ENCODE measurements around the gene NR4A3. TPM values are rescaled to one million over a fixed set of nuclear protein-coding genes. Genes with fewer than 3 reads are reported as not detected.
"Not testable (repeated sequence)": the region's sequence is repeated elsewhere in the genome, so short reads cannot be mapped to it uniquely, and the experiment has no call there.

The NR4A3 gene
- total RNA-seq, 1 experiment from 2014 or later = 0.24 TPM

DNA sequence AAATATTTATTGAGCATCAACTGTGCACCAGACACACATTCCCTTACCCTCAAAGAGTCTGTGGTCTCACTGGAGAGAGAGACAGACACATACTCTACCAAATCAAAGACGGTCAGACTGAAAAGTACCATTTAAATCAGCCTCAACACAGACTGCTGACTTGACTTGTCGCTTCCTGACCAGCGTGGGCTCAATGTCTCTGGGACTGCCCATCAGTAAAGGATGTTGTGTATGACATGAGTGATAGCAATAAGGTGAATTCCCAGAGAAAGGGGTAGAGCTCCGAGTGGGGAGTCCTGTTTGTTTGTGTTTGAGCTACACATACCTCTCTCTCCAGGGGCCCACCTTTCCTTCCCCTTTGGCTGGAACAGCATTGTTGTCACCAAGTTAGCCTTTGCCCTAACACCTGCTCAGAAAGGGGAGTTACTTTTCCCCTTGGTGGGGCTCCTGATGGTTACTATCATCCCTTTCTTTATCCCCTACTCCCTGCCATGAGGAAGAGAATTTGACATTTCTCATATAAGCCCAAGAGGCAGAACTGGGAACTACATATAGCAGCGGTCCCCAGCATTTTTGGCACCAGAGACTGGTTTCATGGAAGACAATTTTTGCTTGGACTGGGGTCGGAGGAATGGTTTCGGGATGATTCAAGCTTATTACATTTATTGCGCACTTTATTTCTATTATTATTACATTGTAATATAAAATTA, 33.9 kb downstream of the NR4A3 start:
- Histone ChIP-seq H3K18ac (ENCODE audit: insufficient read length, low read depth, low read length) (no peak overlapping the region), H3K23me2 (ENCODE audit: insufficient read length, low read depth, low read length, poor library complexity, severe bottlenecking) (no peaks in the 10 kb centered on the region), H3K14ac (ENCODE audit: insufficient read depth, low read length) (no peak overlapping the region), H2AFZ (ENCODE audit: low read length) (no peak overlapping the region), H4K20me1 (ENCODE audit: control insufficient read depth, insufficient read depth, insufficient read length) (no peaks in the 10 kb centered on the region), H4K91ac (ENCODE audit: insufficient read length, low read depth, low read length) (no peak overlapping the region), H3K56ac (ENCODE audit: insufficient read length, low read depth, low read length) (no peak overlapping the region), H3K23ac (ENCODE audit: insufficient read length, low read depth, low read length) (no peak overlapping the region), H3K9ac (ENCODE audit: extremely low read depth, insufficient read length, low read length) (no peak overlapping the region), H3K79me2 (ENCODE audit: insufficient read depth, low read length) (no peaks in the 10 kb centered on the region), H2BK20ac (ENCODE audit: low read depth, low read length, poor library complexity, severe bottlenecking) (no peak overlapping the region), H3K79me1 (ENCODE audit: insufficient read depth, low read depth, low read length, poor library complexity, severe bottlenecking) (no peaks in the 10 kb centered on the region), H3K9me3 (ENCODE audit: control insufficient read depth, low read depth, low read length) (no peaks in the 10 kb centered on the region), H3K4me2 (ENCODE audit: insufficient read depth, insufficient read length, low read length) (no peak overlapping the region), H3K27ac (ENCODE audit: insufficient read length, low read depth, low read length) (no peak overlapping the region), H4K8ac (replicated peaks; ENCODE audit: insufficient read length, low read depth, low read length) (no peak overlapping the region), H2BK5ac (ENCODE audit: insufficient read length, low read length) (no peak overlapping the region), H3K4me1 (ENCODE audit: insufficient read depth, low read length) (peaks cover 4% of the 10 kb centered on the region; the same call in 1 of the 2 replicates), H2AK5ac (ENCODE audit: insufficient read length, low read length) (no peak overlapping the region), H2BK120ac (ENCODE audit: low read depth, low read length, poor library complexity, severe bottlenecking) (no peak overlapping the region), H2BK15ac (ENCODE audit: low read depth, low read length) (no peak overlapping the region), H2BK12ac (ENCODE audit: insufficient read length, low read depth, low read length) (no peak overlapping the region), H3K27me3 (ENCODE audit: insufficient read depth, low read length) (no peaks in the 10 kb centered on the region), H3K4ac (ENCODE audit: low read depth, low read length) (no peak overlapping the region), H4K5ac (ENCODE audit: insufficient read length, low read depth, low read length) (no peak overlapping the region), H3T11ph (ENCODE audit: low read length) (no peak overlapping the region)
- TF ChIP-seq, protein P1, sequence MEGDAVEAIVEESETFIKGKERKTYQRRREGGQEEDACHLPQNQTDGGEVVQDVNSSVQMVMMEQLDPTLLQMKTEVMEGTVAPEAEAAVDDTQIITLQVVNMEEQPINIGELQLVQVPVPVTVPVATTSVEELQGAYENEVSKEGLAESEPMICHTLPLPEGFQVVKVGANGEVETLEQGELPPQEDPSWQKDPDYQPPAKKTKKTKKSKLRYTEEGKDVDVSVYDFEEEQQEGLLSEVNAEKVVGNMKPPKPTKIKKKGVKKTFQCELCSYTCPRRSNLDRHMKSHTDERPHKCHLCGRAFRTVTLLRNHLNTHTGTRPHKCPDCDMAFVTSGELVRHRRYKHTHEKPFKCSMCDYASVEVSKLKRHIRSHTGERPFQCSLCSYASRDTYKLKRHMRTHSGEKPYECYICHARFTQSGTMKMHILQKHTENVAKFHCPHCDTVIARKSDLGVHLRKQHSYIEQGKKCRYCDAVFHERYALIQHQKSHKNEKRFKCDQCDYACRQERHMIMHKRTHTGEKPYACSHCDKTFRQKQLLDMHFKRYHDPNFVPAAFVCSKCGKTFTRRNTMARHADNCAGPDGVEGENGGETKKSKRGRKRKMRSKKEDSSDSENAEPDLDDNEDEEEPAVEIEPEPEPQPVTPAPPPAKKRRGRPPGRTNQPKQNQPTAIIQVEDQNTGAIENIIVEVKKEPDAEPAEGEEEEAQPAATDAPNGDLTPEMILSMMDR (conservative IDR thresholded peaks at IDR 0.05) = peak; percentile 52
- H3K4me3 Mint-ChIP-seq = no peak overlapping the region
- H3K36me3 Mint-ChIP-seq (ENCODE audit: insufficient read depth in 1 of 3, low read depth in 3 of 3) = no peaks in the 10 kb centered on the region; a peak in 1 of 7 replicates
- H3K9me3 Mint-ChIP-seq = peaks cover 0 to 2% of the 10 kb centered on the region in 2 experiments; a peak in 3 of 5 replicates
- no peak overlapping the region for H3K27ac Mint-ChIP-seq
- whole genome bisulfite sequencing (ENCODE audit: extremely low coverage, insufficient read length, low lambda C conversion rate) = no CpG with 5 or more reads among the region's 8 CpGs
- no peaks in the 10 kb centered on the region for H3K27me3 Mint-ChIP-seq (ENCODE audit: low read depth)
- H3K4me1 Mint-ChIP-seq = peaks cover 7 to 20% of the 10 kb centered on the region in 2 experiments
- no peak for DNase-seq

DNA sequence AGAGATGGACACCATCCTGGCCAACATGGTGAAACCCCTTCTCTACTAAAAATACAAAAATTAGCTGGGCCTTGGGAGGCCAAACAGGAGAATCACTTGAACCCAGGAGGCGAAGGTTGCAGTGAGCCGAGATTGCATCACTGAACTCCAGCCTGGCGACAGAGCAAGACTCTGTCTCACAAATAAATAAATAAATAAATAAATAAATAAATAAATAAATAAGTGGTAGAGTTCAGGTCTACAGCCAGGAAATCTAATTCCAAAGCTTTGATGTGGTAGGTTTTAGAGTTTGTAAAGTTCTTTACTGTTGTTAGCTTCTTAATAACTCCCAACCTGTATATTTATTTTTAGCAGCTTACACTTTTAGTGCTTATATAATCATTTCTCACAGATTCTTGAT, 35.9 kb downstream of the NR4A3 start:
- peaks cover 7 to 21% of the 10 kb centered on the region in 2 experiments for H3K4me1 Mint-ChIP-seq
- H3K27ac ChIP-seq (ENCODE audit: insufficient read length, low read depth, low read length); H3K56ac ChIP-seq (ENCODE audit: insufficient read length, low read depth, low read length); H2BK20ac ChIP-seq (ENCODE audit: low read depth, low read length, poor library complexity, severe bottlenecking); H3K27ac Mint-ChIP-seq; H2AK5ac ChIP-seq (ENCODE audit: insufficient read length, low read length); H2BK12ac ChIP-seq (ENCODE audit: insufficient read length, low read depth, low read length); H4K20me1 ChIP-seq (ENCODE audit: control insufficient read depth, insufficient read depth, insufficient read length); H4K5ac ChIP-seq (ENCODE audit: insufficient read length, low read depth, low read length); H2BK15ac ChIP-seq (ENCODE audit: low read depth, low read length); H3K79me2 ChIP-seq (ENCODE audit: insufficient read depth, low read length); H2AFZ ChIP-seq (ENCODE audit: low read length); H3K14ac ChIP-seq (ENCODE audit: insufficient read depth, low read length); H3K23me2 ChIP-seq (ENCODE audit: insufficient read length, low read depth, low read length, poor library complexity, severe bottlenecking); DNase-seq; H4K8ac ChIP-seq (replicated peaks; ENCODE audit: insufficient read length, low read depth, low read length); H3K9me3 ChIP-seq (ENCODE audit: control insufficient read depth, low read depth, low read length); H3K4ac ChIP-seq (ENCODE audit: low read depth, low read length); H3K27me3 ChIP-seq (ENCODE audit: insufficient read depth, low read length); H2BK120ac ChIP-seq (ENCODE audit: low read depth, low read length, poor library complexity, severe bottlenecking); H3K4me3 Mint-ChIP-seq; H3K9me3 Mint-ChIP-seq; H3K36me3 Mint-ChIP-seq (ENCODE audit: insufficient read depth in 1 of 3, low read depth in 3 of 3); H3T11ph ChIP-seq (ENCODE audit: low read length); H3K79me1 ChIP-seq (ENCODE audit: insufficient read depth, low read depth, low read length, poor library complexity, severe bottlenecking); H3K9ac ChIP-seq (ENCODE audit: extremely low read depth, insufficient read length, low read length); H4K91ac ChIP-seq (ENCODE audit: insufficient read length, low read depth, low read length); H3K4me2 ChIP-seq (ENCODE audit: insufficient read depth, insufficient read length, low read length); H2BK5ac ChIP-seq (ENCODE audit: insufficient read length, low read length); H3K18ac ChIP-seq (ENCODE audit: insufficient read length, low read depth, low read length); H3K23ac ChIP-seq (ENCODE audit: insufficient read length, low read depth, low read length); H3K4me1 ChIP-seq (ENCODE audit: insufficient read depth, low read length); H3K27me3 Mint-ChIP-seq (ENCODE audit: low read depth): not testable (repeated sequence)
- no CpG with 5 or more reads among the region's 3 CpGs for WGBS (ENCODE audit: extremely low coverage, insufficient read length, low lambda C conversion rate)

Measured in H9 (cell line).